Heart right ventricle (tissue), 16 donors: ENCODE results near the gene CCNF. TPM values are rescaled to one million over a fixed set of nuclear protein-coding genes. Genes with fewer than 3 reads are reported as not detected.
"Not testable (repeated sequence)": the region's sequence is repeated elsewhere in the genome, so short reads cannot be mapped to it uniquely, and the experiment has no call there.

Source experiments
- ATAC-seq, 8 donors: fragments of 200-7000 bp; cut with Tn5 transposase; one replicate each; pipeline ENCODE4 v1.9.1; 2020; ENCODE audit warnings: mild to moderate bottlenecking in 8 of 8, moderate library complexity in 8 of 8, moderate number of reproducible peaks in 1 of 8
- DNase-seq, 2 donors: peaks; one replicate each; pipeline ENCODE4 v3.0.0-alpha.2; 2020
- H3K27ac ChIP-seq, 10 donors: fragments of 200-600 bp; sonication (generic) in 2 of 10; one replicate each; pipeline versions ENCODE4 v1.5.0 to v1.8.0; 2020 to 2022; ENCODE audit warnings: mild to moderate bottlenecking in 3 of 10
- H3K27me3 ChIP-seq, 7 donors: fragments of 200-600 bp; one replicate each; pipeline ENCODE4 v1.8.0; 2021 to 2022; ENCODE audit warnings: mild to moderate bottlenecking in 2 of 7
- H3K36me3 ChIP-seq, 9 donors: fragments of 200-600 bp; sonication (generic) in 1 of 9; one replicate each; pipeline versions ENCODE4 v1.5.0 to v1.8.0; 2020 to 2022; ENCODE audit warnings: mild to moderate bottlenecking in 2 of 9
- H3K4me1 ChIP-seq, 9 donors: fragments of 200-600 bp; sonication (generic) in 1 of 9; one replicate each; pipeline versions ENCODE4 v1.5.0 to v1.8.0; 2020 to 2022; ENCODE audit warnings: mild to moderate bottlenecking in 4 of 9
- H3K4me3 ChIP-seq, 10 donors: fragments of 200-600 bp; sonication (generic) in 2 of 10; one replicate each; pipeline versions ENCODE4 v1.5.0 to v1.8.0; 2020 to 2022; ENCODE audit warnings: mild to moderate bottlenecking in 7 of 10, moderate library complexity in 2 of 10
- H3K9me3 ChIP-seq, 11 donors: fragments of 200-600 bp in 10 of 11; sonication (generic) in 2 of 11; one replicate each; pipeline versions ENCODE4 v1.5.0 to v1.8.0; 2013 to 2022; ENCODE audit warnings: mild to moderate bottlenecking in 2 of 11, control low read depth in 1 of 11, moderate library complexity in 1 of 11
- WGBS, 2 donors: extraction: QIAGEN DNeasy Blood & Tissue Kit; methylation state at CpG; one replicate each; pipeline ENCODE4 v1.1.7; 2013; ENCODE audit warnings: inconsistent platforms in 1 of 2; 5-methylcytosine and 5-hydroxymethylcytosine counted together
- intact Hi-C, 10 donors: fragments of 100-400 bp; cut with DNase I; formaldehyde crosslinking; loops; one replicate each; pipeline versions ENCODE4 v1.11.1 to v1.14.2; 2022
- polyA plus RNA-seq, 2 donors: library from polyadenylated mRNA; stranded (reverse); fragments of 200-250 nt; gene quantifications; one replicate each; pipeline ENCODE4 v1.2.3, GENCODE V29; 2013
- total RNA-seq, 10 donors: library from RNA; stranded (reverse); fragmentation: NEBNext Ultra II Directional in 3 of 10; extraction: Animal tissue kit (Norgen Biotek cat#: 25700) in 3 of 10; gene quantifications; one replicate each; pipeline versions ENCODE4 v1.2.1 to v1.2.4, GENCODE V29; 2021 to 2023
- TF ChIP-seq, protein P1 (sequence below), 9 donors: fragments of 200-600 bp; sonication (generic) in 2 of 9; IDR thresholded peaks; one replicate each; pipeline versions ENCODE4 v1.5.0 to v1.8.0; 2021 to 2022; ENCODE audit warnings: antibody characterized with exemption in 9 of 9, mild to moderate bottlenecking in 5 of 9, moderate library complexity in 1 of 9
- donor health status: Arrhythmogenic right ventricular cardiomyopathy.
- donor health status: ischemic (EF 13 %, LVEDD 7.1; RV severe dilation, severe dysfunction).
- donor health status: healthy with polysubstance abuse.
- donor health status: DM: no; HTN: yes; CAD: no.
- donor health status: DM: no; HTN: no; CAD: no.
- donor health status: ischemic (EF 25% LVEDD 6.9; RV normal size, moderate dysfunction).
- donor health status: ischemic (EF 25% LVEDD 5.7; RV mildly dilated, moderate dysfunction).
- donor health status: healthy.
- donor health status: DM: yes; HTN: yes; CAD: no.
- donor health status: Ischemic cardiomyopathy.
- donor health status: ischemic (EF 35%, LVEDD 5.7; RV mildly dilated, moderate dysfunction).
- donor health status: nonischemic (EF 11% LVEDD 7.7; RV severe dilation, severe dysfunction).
- donor health status: DM: yes; HTN: yes; CAD: no.
- donor health status: PGD.
- donor health status: ischemic (EF 29% LVEDD 5.4; RV normal size, mild dysfunction).
- donor health status: nonischemic (EF 23%, LVEDD 6.1; RV moderate dilation, normal function).

The CCNF gene
- total and polyA plus RNA-seq, 12 donors: 0.51 to 3.4 (median 0.99) TPM

DNA sequence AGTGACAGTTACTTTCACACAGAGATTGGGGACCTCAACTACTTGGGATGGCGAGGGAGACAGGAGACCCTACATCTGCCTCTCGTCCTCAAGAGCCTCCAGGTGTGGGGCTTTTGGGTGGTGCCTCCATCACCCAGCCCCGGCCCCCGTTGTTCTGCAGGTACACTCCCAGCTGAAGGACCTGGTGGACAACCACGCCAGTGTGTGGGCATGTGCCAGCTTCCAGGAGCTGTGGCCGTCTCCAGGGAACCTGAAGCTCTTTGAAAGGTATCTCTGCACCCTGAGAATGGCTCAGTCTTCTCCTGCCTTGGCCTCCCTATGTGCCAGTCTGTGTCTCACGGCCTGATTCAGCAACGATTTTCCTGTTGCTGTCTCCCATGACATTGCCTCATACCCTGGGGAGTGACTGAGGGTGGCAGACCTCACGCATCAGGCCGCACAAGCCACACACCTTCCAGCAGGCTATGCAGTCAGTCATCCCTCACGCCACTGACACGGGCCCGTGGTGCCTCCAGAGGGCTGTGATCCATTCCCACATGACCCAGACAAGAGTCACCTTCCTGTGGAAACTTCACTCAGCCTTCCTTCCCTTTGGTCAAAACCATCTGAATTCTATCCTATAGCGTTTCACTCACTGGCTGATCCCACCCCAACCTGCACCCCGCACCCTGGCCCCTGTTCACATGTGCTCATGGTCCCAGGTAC, 3.7 kb downstream of the CCNF start:
- H3K4me3 ChIP-seq: no peak overlapping the region
- no peaks in the 10 kb centered on the region for H3K9me3 ChIP-seq
- peaks cover 0 to 59% (median 0%) of the 10 kb centered on the region in 9 donors for H3K36me3 ChIP-seq
- H3K27ac ChIP-seq: no peak overlapping the region
- no peak for ATAC-seq
- intact Hi-C loops: loop anchor here in 2 of 10 donors (10.0 kb wide), 2 partner anchors 52 to 72 kb away; no protein-coding TSS in a partner anchor
- no peak for DNase-seq
- peaks cover 6 to 22% (median 19%) of the 10 kb centered on the region in 9 donors for H3K4me1 ChIP-seq
- H3K27me3 ChIP-seq: no peaks in the 10 kb centered on the region
- TF ChIP-seq, protein P1, sequence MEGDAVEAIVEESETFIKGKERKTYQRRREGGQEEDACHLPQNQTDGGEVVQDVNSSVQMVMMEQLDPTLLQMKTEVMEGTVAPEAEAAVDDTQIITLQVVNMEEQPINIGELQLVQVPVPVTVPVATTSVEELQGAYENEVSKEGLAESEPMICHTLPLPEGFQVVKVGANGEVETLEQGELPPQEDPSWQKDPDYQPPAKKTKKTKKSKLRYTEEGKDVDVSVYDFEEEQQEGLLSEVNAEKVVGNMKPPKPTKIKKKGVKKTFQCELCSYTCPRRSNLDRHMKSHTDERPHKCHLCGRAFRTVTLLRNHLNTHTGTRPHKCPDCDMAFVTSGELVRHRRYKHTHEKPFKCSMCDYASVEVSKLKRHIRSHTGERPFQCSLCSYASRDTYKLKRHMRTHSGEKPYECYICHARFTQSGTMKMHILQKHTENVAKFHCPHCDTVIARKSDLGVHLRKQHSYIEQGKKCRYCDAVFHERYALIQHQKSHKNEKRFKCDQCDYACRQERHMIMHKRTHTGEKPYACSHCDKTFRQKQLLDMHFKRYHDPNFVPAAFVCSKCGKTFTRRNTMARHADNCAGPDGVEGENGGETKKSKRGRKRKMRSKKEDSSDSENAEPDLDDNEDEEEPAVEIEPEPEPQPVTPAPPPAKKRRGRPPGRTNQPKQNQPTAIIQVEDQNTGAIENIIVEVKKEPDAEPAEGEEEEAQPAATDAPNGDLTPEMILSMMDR (IDR thresholded peaks at IDR 0.05): no peak
- 95 to 96% methylated on average over 15 of the region's 15 CpGs for WGBS, 2 donors

DNA sequence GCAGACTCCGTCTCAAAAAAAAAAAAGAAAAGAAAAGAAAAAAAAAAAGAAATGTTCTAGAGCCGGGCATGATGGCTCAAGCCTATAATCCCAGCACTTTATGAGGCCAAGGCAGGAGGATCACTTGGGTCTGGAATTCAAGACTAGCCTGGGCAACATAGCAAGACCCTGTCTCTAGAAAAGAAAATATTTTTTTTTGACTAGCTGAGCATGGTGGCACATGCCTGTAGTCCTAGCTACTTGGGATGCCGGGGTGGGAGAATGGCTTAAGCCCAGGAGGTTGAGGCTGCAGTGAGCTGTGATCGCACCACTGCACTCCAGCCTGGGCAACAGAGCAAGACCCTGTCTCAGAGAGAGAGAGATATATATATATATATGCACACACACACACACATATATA, 6.0 kb downstream of the CCNF start:
- H3K9me3 ChIP-seq, ATAC-seq, H3K4me1 ChIP-seq, H3K27me3 ChIP-seq, H3K4me3 ChIP-seq, DNase-seq, H3K27ac ChIP-seq: not testable (repeated sequence)
- WGBS, 2 donors: 96 to 99% methylated on average over 3 of the region's 4 CpGs
- intact Hi-C loops: loop anchor here in 2 of 10 donors (10.0 kb wide), 2 partner anchors 50 to 70 kb away; no protein-coding TSS in a partner anchor
- peaks cover 0 to 82% (median 0%) of the 10 kb centered on the region in 9 donors for H3K36me3 ChIP-seq

DNA sequence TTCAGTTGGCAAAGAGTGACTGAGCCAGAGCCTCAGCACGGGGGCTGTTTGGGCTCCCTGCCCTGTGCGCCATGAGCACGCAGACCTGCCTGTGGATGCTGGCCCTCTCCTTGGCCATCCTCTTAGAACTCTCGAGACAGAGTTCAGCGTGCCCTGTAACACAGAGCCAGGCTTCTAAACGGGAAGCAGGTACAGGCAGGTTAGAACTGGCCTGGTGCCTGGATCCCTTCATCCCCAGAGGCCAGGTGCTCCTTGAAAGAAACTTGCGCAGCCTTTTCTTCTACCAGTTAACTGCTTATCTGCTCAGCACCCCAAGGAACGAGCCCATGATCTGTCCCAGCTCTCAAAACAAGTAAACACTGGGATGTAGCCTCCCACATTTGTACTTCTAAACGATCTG, 6.9 kb downstream of the CCNF start:
- Histone ChIP-seq H3K4me3 (no peak overlapping the region), H3K27ac (no peak overlapping the region), H3K27me3 (no peaks in the 10 kb centered on the region), H3K36me3 (peaks cover 0 to 82% (median 0%) of the 10 kb centered on the region in 9 donors), H3K4me1 (no peaks in the 10 kb centered on the region), H3K9me3 (no peaks in the 10 kb centered on the region)
- ATAC-seq (no peak), DNase-seq (no peak)
- TF ChIP-seq, protein P1 (IDR thresholded peaks at IDR 0.05): no peak
- intact Hi-C loops: loop anchor here in 2 of 10 donors (10.0 kb wide), 2 partner anchors 49 to 69 kb away; no protein-coding TSS in a partner anchor
- WGBS, 2 donors: 92 to 93% methylated on average over 9 of the region's 9 CpGs

DNA sequence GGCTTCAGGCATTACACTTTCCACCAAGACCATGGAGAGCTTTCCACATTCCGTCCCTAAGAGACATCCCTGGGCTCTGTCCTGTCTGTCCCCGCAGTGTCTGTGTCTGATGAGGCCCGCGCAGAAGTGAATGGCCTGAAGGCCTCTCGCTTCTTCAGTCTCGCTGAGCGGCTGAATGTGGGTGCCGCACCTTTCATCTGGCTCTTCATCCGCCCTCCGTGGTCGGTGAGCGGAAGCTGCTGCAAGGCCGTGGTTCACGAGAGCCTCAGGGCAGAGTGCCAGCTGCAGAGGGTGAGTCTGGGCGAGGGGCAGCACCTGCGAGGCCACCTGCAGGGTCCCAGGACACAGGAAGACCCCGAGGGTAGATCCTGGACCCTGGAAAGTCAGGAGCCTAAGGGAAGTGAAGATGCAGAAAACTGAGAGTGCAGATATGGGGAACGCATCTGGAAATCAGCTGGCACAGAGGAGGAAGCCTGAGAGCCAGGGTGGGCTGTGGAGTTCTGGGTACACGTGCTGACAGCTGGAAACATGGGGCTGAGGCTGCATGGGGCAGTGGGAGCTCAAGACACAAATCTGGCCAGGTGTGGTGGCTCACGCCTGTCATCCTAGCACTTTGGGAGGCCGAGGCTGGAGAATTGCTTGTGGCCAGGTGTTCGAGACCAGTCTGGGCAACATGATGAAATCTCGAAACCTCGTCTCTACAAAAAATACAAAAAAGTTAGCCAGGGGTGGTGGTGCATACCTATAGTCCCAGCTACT, 8.0 kb downstream of the CCNF start:
- no peaks in the 10 kb centered on the region for H3K9me3 ChIP-seq
- TF ChIP-seq, protein P1 (IDR thresholded peaks at IDR 0.05): no peak
- no peaks in the 10 kb centered on the region for H3K4me1 ChIP-seq
- intact Hi-C loops: loop anchor here in 2 of 10 donors (10.0 kb wide), 2 partner anchors 48 to 68 kb away; no protein-coding TSS in a partner anchor
- peaks cover 0 to 75% (median 0%) of the 10 kb centered on the region in 9 donors for H3K36me3 ChIP-seq
- no peak overlapping the region for H3K4me3 ChIP-seq
- no peak for DNase-seq
- 97% methylated on average over 24 of the region's 24 CpGs for WGBS, 2 donors
- H3K27ac ChIP-seq: no peak overlapping the region
- no peaks in the 10 kb centered on the region for H3K27me3 ChIP-seq
- no peak for ATAC-seq
